ENCODE data around the gene NR2C2. TPM values are rescaled to one million over a fixed set of nuclear protein-coding genes. Genes with fewer than 3 reads are reported as not detected.
A peak's percentile ranks its signal among the peaks of the same experiment; 100 is the strongest.

NR2C2 gene
- total RNA-seq, 1 donor from 2014 or later = 23.5 TPM

DNA sequence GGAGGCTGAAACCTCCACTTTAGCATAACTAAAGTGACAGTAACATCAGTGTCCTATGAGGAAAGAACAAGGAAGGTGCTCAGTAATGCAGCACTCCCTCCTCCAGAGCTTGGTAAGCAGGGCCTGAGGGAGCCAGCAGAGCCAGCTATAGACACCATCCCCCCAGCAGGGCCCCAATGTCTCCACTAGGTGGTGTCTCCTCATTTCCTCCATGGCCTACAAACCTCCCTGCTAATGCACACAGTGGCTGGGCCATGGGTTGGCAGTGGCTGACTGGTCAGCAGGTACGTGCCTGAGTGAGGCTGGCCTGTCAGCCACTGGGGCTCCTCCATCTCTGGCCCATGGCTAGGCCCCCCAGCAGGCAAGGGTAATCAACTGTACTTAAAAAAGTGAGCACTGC is 104.1 kb downstream of the NR2C2 start:
- H3K36me3 ChIP-seq = peaks cover 39 to 68% of the 10 kb centered on the region in 2 donors
- intact Hi-C loops (cut with DNase I) = no loop called here

DNA sequence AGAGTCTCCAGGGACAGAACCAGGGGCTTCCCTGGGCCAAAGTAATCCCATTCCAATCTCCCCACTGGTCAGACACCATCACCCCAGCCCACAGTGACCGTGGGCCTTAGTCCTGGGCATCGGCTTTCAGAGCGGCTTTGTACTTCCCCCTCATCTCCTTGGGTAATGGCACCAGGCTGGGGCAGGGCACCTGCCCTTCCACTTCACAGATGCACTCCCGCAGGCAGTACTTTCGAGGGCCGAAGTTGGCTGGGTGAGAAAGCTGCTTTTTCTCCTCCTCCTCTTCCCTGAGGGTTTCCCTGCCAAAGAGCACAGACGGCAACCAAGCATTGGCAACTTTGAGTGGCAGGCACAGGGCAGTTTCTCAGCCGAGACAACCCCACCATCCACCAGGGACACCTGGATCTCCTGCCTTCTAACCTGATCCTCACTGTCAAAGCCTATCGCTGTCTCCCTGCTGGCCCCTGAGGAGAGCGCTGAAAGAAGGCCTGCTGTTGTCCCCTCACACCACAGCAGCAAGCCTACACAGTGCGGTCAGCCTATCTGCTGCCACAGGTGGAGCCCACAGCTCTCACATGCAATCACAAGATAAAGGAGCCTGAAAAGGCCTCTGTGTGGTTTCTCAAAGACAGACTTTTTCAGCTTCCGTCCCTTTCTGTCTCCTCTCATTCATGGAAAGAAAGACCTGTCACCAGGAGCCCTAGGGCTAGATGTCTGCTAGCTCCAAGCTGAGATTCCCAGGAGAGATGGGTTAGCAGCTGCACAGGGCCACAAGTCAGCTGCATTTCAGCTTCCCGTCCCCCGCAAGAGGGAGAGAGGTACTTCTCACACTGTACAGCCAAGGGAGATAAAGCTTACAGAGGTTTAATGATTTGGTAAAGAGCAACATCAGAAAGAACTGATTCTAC is 105.2 kb downstream of the NR2C2 start:
- TF ChIP-seq, protein P1, sequence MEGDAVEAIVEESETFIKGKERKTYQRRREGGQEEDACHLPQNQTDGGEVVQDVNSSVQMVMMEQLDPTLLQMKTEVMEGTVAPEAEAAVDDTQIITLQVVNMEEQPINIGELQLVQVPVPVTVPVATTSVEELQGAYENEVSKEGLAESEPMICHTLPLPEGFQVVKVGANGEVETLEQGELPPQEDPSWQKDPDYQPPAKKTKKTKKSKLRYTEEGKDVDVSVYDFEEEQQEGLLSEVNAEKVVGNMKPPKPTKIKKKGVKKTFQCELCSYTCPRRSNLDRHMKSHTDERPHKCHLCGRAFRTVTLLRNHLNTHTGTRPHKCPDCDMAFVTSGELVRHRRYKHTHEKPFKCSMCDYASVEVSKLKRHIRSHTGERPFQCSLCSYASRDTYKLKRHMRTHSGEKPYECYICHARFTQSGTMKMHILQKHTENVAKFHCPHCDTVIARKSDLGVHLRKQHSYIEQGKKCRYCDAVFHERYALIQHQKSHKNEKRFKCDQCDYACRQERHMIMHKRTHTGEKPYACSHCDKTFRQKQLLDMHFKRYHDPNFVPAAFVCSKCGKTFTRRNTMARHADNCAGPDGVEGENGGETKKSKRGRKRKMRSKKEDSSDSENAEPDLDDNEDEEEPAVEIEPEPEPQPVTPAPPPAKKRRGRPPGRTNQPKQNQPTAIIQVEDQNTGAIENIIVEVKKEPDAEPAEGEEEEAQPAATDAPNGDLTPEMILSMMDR (IDR thresholded peaks at IDR 0.05) = no peak
- Histone ChIP-seq H3K36me3 (peaks cover 40 to 68% of the 10 kb centered on the region in 2 donors), H3K4me1 (no peaks in the 10 kb centered on the region), H3K4me3 (no peak overlapping the region), H3K27me3 (no peaks in the 10 kb centered on the region), H3K9me3 (no peaks in the 10 kb centered on the region), H3K27ac (no peak overlapping the region)
- intact Hi-C loops (cut with DNase I) = no loop called here
- DNase-seq (ENCODE audit: low spot score in 2 of 2) = no peak

More for the DNA sequence above, 104.1 kb downstream of the NR2C2 start:
- H3K9me3 ChIP-seq = no peaks in the 10 kb centered on the region
- no peak for DNase-seq (ENCODE audit: low spot score in 2 of 2)
- no peak overlapping the region for H3K27ac ChIP-seq
- TF ChIP-seq, protein P1 (IDR thresholded peaks at IDR 0.05) = peak in 2 of 3 experiments; percentile 18 to 35
- H3K4me1 ChIP-seq = no peaks in the 10 kb centered on the region
- H3K27me3 ChIP-seq = no peaks in the 10 kb centered on the region
- H3K4me3 ChIP-seq = no peak overlapping the region

DNA sequence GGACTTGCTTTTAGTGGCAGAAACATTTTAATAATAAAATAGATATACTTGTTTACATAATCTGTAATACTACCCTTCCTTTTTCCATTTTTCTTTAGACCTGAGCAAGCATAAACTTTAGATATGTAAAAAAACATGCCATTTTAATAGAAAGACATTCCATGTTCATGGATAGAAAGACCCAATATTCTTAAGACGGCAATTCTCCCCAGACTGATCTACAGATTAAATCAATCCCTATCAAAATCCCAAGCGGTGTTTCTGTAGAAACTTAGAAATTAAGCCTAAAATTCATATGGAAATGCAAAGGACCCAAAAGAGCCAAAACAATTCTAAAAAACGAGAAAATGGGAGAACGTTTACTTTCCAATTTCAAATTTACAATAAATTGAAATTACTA is 106.2 kb downstream of the NR2C2 start:
- Histone ChIP-seq H3K36me3 (peaks cover 36 to 67% of the 10 kb centered on the region in 2 donors), H3K9me3 (no peaks in the 10 kb centered on the region), H3K27ac (no peak overlapping the region), H3K27me3 (no peaks in the 10 kb centered on the region), H3K4me3 (no peak overlapping the region), H3K4me1 (no peaks in the 10 kb centered on the region)
- intact Hi-C loops (cut with DNase I) = no loop called here
- no peak for DNase-seq (ENCODE audit: low spot score in 2 of 2)
- TF ChIP-seq, protein P1 (IDR thresholded peaks at IDR 0.05) = no peak

DNA sequence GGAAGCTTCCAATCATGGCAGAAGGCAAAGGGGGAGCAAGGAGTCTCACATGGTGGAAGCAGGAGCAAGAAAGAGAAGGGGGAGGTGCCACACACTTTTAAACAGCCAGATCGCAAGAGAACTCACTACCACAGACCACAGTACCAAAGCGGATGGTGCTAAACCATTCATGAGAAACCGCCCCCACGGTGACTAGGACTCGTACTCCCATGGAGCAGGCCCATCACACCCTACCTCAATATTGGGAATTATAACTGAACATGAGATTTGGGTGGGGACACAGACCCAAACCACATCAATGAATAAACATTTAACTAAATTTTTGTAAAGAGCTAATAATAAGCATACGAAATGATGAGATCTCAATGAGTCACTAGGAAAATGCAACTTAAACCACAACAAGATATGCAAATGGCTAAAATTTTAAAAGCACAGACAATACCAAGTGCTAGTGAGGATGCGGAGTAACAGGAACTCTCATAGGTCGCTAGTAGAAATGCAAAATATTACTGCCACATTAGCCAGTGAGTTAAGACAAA is 107.7 kb downstream of the NR2C2 start:
- Histone ChIP-seq H3K4me3 (no peak overlapping the region), H3K27me3 (no peaks in the 10 kb centered on the region), H3K27ac (no peak overlapping the region), H3K4me1 (no peaks in the 10 kb centered on the region), H3K36me3 (peaks cover 38 to 59% of the 10 kb centered on the region in 2 donors), H3K9me3 (no peaks in the 10 kb centered on the region)
- TF ChIP-seq, protein P1 (IDR thresholded peaks at IDR 0.05) = no peak
- intact Hi-C loops (cut with DNase I) = no loop called here
- no peak for DNase-seq (ENCODE audit: low spot score in 2 of 2)

DNA sequence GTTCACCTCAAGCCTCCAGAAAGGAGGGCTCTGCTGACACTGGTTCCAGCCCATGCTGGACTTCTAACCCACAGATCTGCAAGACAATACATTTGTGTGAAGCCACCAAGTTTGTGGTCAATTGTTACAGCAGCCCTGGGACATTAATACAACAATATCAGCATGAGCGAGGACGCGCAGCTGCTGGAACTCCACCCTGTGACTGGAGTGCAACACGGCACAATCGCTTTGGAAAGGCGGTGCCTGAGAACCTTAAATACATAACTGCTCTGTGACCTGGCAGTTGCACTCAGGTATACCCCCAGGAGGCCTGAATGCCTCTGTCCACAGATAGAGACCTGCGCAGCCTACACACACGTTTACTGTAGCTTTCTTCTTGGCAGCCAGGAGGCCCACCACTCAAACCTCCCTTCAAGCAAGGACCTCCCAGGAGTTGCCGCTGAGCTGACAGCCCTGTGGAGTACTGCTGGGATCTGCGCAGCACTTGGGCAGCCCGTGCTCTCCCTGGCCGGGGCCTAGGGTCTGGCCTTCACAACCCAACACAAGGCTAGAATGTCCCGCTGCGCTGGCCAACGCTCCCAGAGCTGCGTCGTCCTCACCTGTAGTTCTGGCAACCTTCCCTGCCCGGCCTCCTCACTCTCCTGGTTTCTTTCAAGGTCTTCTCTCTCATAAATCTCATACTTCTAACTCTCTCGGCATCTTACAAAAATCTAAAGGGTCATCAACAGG is 109.5 kb downstream of the NR2C2 start:
- H3K27me3 ChIP-seq = no peaks in the 10 kb centered on the region
- peaks cover 34 to 46% of the 10 kb centered on the region in 2 donors for H3K36me3 ChIP-seq
- TF ChIP-seq, protein P1 (IDR thresholded peaks at IDR 0.05) = no peak
- no peak overlapping the region for H3K4me3 ChIP-seq
- intact Hi-C loops (cut with DNase I) = no loop called here
- H3K27ac ChIP-seq = no peak overlapping the region
- no peak for DNase-seq (ENCODE audit: low spot score in 2 of 2)
- no peaks in the 10 kb centered on the region for H3K9me3 ChIP-seq
- H3K4me1 ChIP-seq = no peaks in the 10 kb centered on the region

All from ascending aorta (tissue), 2 donors.